Measurements from ENCODE around the gene HTRA3.

Gene HTRA3

DNA sequence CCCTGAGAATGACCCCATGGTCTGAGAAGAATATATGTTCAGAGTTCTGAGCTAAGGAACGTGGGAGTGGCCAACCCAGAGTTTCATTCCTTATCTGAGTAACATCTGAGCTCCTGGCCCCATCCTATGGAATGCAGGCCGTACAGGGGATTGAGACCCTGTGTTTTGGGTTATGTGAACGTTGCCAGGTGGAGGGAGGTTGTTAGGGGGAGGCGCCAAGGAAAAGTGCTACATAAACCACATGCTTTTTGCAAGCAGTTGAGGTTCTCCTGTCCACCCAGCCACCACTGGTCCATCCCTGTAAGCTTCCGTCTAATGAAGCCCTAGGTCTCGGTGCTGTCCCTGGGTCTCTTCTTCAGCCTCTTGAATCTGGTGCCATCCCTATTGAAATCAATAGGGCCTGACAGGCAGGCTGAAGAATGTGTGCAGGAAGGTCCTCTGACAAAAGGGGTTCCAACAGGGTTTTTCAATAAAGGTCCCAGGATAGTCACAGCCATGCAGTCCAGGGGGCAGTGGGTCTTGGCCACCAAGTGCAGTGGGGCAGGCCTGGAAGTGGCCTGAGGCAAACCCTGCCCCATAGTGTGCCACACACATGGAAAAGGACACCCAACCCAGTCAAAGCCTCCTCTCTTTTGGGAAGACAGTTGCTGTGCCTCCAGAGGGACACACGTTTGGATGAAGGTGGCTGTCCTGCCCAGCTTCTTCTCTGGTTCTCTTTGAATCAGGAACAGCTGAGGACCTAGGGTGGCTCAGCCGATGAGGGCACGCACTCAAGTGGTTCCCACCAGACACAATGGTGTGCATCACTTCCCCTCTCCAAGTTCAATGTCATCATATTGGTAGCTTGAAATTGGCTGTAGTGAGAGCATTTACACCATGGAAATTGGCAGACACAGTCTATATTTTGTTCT, 53.5 kb downstream of the HTRA3 start:
- TF ChIP-seq, protein P1, sequence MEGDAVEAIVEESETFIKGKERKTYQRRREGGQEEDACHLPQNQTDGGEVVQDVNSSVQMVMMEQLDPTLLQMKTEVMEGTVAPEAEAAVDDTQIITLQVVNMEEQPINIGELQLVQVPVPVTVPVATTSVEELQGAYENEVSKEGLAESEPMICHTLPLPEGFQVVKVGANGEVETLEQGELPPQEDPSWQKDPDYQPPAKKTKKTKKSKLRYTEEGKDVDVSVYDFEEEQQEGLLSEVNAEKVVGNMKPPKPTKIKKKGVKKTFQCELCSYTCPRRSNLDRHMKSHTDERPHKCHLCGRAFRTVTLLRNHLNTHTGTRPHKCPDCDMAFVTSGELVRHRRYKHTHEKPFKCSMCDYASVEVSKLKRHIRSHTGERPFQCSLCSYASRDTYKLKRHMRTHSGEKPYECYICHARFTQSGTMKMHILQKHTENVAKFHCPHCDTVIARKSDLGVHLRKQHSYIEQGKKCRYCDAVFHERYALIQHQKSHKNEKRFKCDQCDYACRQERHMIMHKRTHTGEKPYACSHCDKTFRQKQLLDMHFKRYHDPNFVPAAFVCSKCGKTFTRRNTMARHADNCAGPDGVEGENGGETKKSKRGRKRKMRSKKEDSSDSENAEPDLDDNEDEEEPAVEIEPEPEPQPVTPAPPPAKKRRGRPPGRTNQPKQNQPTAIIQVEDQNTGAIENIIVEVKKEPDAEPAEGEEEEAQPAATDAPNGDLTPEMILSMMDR (IDR thresholded peaks at IDR 0.05), result no peak

DNA sequence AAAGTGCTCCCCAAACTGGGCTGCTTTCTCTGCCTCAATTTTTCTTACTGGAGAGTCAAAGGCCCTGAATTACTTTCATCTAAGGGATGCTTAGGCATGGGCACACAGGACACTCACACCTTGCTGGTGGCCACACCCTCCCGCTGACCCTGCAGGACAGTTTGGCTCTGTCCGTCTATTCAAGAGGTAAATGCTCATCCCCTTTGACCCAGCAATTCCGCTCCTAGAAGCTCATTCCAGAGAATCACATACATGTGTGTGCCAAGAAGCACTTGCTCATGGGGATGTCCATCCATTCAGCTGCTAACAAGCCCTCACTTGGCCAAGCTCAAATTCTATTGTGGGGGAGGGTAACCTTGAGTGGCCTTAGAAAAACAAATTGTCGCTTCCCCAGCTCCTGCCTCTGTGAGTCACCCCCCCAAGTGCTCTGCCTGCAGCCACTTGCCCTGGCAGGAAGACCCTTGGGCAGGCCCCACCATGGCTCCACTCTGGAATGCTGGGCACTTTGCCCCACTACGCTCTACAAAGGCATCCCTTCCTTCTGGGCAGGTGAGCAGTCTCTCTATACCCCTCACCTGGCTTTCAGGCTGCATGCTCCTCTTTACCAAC, 54.5 kb downstream of the HTRA3 start:
- TF ChIP-seq, protein P1 (IDR thresholded peaks at IDR 0.05), result no peak

- TF ChIP-seq, protein P1 (IDR thresholded peaks at IDR 0.05), result no peak
Observed at GRCh38 chr4:8324640-8325239, 55.2 kb downstream of the HTRA3 start.

DNA sequence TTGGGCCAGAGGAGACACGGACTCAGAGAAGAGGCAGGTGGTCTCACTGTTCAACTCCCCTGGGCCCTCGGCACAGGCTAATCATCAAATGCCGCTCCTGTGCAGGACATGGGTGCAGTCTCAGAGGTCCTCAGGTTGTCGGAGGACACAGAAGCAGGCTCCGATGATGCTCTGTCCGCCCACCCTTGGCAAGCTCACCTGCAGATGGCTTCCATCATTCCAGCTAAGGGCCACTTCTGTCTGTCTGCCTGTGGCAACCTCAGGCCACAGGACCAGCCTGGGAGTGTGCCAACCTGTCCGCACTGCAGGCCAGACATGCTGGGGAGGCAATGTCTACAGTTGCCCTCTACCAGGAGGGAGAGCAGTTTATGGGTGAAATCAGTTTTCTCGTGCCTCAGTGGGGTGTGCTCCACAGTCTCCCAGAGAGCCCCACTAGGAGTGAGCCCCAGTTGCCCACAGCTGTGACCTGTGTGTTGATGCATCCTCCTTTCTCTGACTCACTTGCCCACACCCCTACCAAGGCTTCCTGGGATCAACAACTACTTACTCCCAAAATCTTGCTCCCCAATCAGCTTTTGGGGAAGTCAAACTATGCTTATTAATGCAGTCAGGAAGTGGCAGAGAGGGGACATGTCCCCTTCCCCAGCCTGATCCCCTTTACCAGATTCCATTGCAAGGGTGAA, 55.9 kb downstream of the HTRA3 start:
- TF ChIP-seq, protein P1 (IDR thresholded peaks at IDR 0.05), result no peak

DNA sequence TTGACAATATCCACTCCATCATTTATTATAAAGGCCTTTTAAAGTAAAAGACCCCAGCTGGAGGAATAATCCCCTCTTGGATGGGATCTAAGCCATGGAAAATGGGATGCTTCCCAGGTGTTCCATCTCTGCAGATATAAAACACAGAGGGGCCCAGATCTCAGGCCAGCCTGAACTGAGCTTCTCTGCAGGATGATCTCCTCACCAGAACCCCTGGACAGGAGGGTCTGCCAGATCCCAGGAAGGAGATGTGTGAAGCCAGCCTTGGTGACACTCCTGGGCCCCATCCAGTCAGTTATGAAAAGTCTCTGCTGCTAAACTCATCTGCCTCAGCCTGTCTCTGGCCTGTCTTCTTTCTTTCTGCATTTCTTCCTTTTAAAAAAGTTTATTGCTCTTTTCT, 56.7 kb downstream of the HTRA3 start:
- TF ChIP-seq, protein P1 (IDR thresholded peaks at IDR 0.05), result no peak

DNA sequence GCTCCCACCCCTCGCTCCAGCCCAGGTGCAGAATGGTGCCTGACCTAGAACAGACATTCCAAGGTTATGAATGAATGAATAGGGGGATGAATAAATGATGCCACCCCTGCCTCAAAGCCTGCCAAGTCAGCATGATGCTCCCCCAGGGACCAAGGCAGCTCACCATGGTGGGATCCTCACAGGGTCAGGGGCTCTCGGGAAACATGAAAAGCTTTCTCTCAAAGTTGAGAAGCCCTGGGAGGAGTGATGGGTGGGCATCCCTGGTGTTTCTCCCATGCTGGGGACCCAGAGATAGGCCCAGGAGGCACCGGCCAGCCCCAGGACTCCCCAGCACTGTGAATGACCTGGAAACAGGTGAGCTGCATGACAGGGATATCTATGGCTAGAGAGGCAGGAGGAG, 58.9 kb downstream of the HTRA3 start:
- TF ChIP-seq, protein P1 (IDR thresholded peaks at IDR 0.05), result no peak

GRCh38 chr4:8328866-8329559, 59.5 kb downstream of the HTRA3 start:
- TF ChIP-seq, protein P1 (IDR thresholded peaks at IDR 0.05), result no peak
